GM18517 (cell line): Measurements from ENCODE around the gene OXER1.

Experiments used
- ATAC-seq: cut with Tn5 transposase; IDR thresholded peaks from one replicate; pipeline ENCODE4 v1.9.1; 2021; ENCODE audit warnings: mild to moderate bottlenecking, moderate library complexity; ENCODE audit not compliant: unreplicated experiment

The OXER1 gene

DNA sequence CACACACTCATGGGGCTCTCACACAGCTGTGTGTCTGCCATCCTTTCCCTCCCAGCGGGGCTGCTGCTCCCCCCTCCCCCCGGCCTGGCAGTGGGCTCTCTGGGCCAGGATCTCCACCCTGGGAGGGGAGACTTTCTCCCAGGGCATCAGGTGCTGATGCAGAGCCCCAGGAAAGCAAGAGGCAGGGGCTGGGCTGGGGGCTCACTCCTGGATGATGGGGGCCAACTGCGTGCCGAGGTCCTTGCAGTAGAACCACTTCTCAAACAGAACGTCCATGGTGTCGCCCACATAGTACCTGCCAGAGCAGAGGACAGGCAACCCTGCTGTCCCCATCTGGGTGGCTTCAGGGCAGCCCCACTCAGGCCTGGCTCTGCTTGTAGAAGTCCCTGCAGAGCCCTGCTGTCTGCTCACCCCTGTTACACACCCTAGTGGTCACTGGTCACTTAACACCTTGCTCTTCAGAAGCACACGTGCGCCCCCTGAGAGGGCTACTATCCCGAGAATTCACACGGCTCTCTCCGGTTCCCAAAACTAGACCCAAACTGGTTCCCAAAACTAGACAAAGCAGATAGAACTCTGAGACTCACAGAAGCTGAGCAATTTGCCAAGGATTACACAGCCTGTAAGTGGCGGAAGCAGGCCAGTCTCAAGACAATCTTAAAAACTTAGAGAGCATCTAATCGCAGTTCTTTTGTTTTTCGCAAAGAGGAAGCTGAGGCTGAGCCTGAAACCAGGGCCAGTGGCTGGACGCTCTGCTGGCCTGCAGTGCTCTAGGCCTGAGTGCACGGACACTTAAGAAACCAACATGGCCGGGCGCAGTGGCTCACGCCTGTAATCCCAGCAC lies 6.6 kb upstream of the OXER1 start:
- ATAC-seq = no peak

DNA sequence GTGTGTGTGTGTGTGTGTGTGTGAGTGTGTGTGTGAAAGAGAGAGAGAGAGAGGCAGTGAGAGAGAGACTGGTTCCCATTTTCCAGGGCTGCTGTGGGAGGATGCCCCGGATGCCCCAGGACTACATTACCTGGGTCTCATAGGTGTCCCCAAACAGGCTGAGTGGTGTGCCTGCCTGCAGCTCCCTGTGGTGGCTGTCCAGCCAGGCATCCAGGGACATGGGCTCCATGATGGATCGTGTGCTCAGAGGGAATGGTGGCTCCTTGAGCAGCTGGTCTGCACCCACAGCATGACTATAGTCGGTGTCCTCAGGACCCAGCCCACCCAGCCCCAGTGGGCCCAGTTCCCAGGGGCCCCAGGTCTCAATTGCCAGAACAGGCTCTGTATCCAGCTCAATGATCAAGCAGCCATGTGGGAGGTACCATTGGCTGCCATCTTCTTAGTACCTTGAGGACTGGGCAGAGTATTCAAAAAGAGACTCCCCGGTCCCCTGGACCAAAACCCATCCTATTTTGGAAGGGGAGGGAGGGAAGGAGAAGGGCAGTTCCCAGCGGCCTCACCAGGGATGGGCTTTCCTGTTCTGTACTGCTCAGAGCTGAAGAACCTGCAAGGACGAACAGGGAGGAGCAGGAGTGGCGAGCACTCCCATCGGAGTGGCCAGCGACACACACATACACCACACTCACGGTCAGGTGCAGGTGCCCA lies 5.8 kb upstream of the OXER1 start:
- no peak for ATAC-seq

DNA sequence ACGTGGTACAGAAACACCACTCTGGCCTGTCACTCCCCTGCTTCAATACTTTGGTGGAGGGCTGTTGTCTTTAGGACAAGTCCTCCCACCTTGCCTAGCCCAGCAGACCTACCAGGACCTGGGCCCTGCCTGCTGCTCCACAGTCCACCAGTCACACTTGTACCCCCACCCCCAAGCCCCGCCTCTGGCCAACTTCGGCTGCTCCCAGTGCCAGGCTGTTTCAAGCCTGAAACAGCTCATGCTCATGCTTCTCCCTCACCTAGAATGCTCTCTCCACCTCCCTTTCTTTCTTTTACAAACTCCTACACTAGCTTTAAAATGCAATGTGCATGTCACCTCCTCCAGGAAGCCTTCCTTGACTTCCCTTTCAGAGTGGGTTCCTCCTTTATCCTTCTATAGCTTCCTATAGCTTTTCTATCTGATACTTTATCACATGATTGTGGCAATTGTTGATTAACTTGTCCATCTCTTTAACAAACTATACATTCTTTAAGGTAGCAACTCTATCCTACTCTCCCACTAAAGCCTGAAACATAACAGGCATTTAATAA lies 4.8 kb upstream of the OXER1 start:
- no peak for ATAC-seq

DNA sequence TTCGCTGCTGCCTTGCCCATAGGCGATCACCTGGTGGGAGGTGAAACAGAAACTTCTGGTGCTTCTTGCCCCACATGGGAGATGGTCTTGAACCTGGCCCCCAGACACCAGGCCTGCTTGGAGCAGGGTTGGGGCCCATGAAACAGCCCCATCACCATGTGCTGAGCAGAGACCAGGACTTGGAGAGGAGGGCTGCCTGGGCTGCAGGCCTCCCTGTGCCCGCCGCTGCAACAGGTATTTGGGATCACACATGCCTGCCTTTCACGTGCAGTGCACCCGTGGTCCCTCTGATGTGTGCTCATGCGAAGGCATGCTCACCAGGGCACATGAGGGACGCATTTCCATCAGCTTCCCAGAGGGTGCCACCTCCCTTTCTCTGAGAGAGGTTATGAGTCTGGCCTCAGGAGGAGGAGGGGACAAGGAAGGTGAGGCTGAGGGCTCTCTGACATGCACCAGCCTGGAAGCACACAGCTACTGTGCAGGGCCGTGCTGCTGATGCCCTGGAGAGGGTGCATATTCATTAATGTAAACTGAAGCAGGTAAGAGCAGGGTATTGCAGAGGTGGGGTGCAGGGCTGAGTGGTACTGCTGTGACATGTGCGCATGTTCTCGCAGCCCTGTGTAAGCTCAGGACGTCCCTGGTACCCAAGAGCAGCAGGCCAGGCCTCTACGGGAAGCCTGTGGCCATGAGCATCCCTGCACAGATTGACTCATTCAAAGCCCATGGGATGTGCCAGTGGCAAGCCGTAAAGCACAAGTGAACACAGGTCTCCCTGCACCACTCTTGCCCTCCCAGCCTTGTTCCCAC lies 4.2 kb upstream of the OXER1 start:
- no peak for ATAC-seq

DNA sequence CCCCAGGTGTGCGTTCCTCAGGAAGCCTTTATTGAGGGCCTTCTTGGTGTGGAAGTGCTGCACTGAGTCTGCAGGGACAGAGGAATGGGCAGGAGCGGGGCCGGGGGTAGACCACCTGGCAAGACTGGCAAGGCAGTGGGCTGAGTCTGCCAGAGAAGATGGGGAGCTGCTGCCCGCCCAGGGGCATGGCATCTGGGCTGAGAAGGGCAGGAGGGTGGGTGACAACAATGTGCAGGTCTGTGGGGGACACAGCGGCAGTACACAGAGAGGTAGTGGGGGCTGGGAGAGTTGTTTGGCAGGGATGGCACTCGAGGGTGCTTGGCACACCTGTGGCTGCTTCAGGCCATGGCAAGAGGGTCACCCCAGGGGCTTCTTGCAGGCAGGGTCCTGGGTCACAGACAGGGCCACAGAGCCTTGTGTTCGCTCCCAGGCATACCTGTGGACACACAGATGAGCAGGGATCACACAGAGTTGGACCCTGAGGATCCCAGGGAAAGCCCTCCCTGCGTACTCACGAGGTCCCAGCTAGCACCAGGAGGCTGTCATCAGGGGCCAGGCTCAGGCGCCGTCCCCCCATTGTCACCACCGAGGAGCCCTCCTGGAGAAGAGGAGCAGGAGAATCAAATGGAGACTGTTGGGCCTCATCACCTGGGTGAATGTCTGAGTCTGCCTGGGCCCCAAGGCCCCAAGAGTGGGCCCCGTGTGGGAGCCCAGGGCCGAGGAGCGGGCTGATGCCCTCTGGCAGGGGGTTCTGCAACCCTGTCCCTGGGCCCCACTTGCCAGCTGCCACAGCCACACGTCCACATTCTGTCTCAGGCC lies 3.4 kb upstream of the OXER1 start:
- no peak for ATAC-seq

- no peak for ATAC-seq
Measured at GRCh38 chr2:42765686-42766085, 1.8 kb upstream of the OXER1 start.

GRCh38 chr2:42764901-42765300 lies 966 bp upstream of the OXER1 start:
- no peak for ATAC-seq

GRCh38 chr2:42762823-42763804 lies 821 bp downstream of the OXER1 start:
- no peak for ATAC-seq

GRCh38 chr2:42762155-42762554 lies 1.8 kb downstream of the OXER1 start:
- no peak for ATAC-seq

GRCh38 chr2:42761554-42761953 lies 2.4 kb downstream of the OXER1 start:
- no peak for ATAC-seq

GRCh38 chr2:42758751-42759150 lies 5.2 kb downstream of the OXER1 start:
- ATAC-seq = no peak

GRCh38 chr2:42757981-42758740 lies 5.8 kb downstream of the OXER1 start:
- ATAC-seq = no peak

- no peak for ATAC-seq
Measured at GRCh38 chr2:42756966-42757513, 6.9 kb downstream of the OXER1 start.

DNA sequence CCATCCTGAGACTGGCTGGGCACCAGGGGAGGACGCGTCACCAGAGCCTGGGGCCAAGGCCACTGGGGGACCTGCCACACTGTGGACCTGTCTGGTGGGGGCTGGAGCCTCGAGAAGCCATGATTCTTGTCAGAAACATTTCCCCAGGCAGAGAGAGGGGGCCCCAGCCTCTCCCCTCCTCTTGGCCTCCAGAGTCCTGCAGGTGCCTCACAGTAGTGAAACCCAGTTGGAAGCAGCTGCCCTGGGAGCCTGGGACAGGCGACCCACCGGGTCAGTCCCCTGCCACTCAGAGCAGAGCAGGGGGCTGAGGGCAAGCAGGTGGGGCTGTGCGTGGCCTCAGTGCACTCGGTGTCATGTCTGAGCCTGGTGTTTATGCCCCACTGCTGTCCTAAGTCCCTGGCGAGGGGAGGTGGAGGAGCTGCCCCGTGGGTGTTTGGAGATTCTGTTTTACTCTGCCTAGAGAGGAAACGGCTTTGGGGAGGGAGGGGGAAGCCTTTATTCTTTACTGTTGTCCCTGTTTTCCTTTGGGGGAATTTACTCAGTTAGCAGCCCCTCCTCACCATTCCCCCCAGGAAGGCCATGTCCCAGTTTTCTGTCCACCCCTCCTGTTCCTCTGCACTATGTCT lies 7.7 kb downstream of the OXER1 start:
- ATAC-seq = no peak

DNA sequence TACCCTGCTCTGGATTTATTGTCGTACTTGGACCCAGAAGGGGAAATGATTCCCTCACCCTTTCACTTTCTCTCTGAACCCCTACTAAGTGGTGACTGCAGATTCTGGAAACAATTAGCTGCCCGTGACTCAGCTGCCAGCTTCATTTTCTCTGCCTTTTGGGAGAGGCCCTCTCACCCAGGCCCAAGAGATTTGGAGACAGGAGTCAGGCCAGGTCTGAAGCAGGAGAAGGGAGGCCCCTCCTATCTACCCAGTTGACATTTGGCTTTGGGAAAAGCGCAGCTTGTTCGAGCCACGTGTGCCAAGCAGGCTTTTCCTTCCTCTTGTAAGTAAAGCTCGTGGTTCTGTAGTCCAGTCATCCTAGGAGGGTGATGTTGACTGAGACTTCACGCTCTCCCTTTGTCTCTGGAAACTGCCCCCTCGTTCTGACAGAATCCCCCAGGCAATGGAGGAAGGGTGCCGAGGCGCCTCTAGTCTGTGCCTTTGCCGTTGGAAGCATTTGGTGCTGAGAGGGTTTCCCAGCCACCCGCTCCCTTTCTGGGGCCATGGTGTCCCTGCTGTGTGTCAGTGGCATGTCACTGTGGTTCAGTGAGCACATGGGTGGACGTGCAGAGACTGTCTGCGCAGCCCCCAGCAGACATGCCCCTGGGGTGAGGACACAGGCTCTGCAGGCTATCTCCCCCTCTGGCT lies 8.6 kb downstream of the OXER1 start:
- no peak for ATAC-seq

DNA sequence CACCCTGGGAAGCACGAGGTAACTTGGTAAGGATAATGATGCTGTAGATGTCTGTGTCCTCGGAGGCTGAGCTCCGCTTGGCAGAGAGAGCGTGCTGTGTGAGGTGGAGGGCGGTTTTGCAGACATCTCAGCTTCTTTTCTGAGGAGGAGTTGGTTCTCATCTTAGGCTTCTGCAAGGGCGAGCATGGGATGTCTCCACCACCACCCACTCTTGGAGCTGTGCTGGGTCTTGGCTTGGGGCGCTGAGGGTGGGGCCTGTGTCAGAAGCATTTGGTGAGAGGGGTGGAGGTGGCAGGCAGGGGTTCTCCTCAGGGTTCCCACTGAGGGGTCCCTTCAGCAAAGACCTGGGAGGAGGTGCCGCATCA lies 9.2 kb downstream of the OXER1 start:
- no peak for ATAC-seq
